HFFc6 (cell line): ENCODE data around the gene KIDINS220. TPM values are rescaled to one million over a fixed set of nuclear protein-coding genes. Genes with fewer than 3 reads are reported as not detected.
A peak's percentile ranks its signal among the peaks of the same experiment; 100 is the strongest.

Experiments used
- DNase-seq: peaks from one replicate; pipeline ENCODE4 v3.0.0-alpha.2; 2018
- H3K27ac Mint-ChIP-seq: 2 replicates; pipeline ENCODE4 v1.8.0; 2020; ENCODE audit warnings: mild to moderate bottlenecking, mixed read lengths
- H3K27me3 Mint-ChIP-seq: 2 replicates; pipeline ENCODE4 v1.8.0; 2021; ENCODE audit warnings: mild to moderate bottlenecking, moderate library complexity, mixed read lengths; ENCODE audit not compliant: insufficient read depth
- H3K36me3 Mint-ChIP-seq: 2 replicates; pipeline ENCODE4 v1.8.0; 2021; ENCODE audit warnings: low read depth, mixed read lengths
- H3K4me1 Mint-ChIP-seq: 2 replicates; pipeline ENCODE4 v1.8.0; 2020; ENCODE audit warnings: low read depth, mixed read lengths
- H3K4me3 Mint-ChIP-seq: 2 replicates; pipeline ENCODE4 v1.8.0; 2020; ENCODE audit warnings: mild to moderate bottlenecking, moderate library complexity, mixed read lengths
- H3K9me3 Mint-ChIP-seq: 2 replicates; pipeline ENCODE4 v1.8.0; 2020; ENCODE audit warnings: mild to moderate bottlenecking, mixed read lengths
- total RNA-seq, 6 experiments: library from RNA; stranded (reverse); fragmentation: NEBNext Ultra II Directional; extraction: Animal tissue kit (Norgen Biotek cat#: 25700); gene quantifications; 2 replicates in 1 of 6; 3 replicates in 5 of 6; pipeline ENCODE4 v1.2.3, GENCODE V29; 2021
- TF ChIP-seq, protein P1 (sequence below): fragments of 200-600 bp; sonication (generic); IDR thresholded peaks from 2 replicates; pipeline ENCODE4 v1.5.0; 2021; ENCODE audit warnings: antibody characterized with exemption, mild to moderate bottlenecking

Gene KIDINS220
- total RNA-seq, 6 experiments from 2014 or later = 34.5 to 42.2 (median 38.2) TPM

DNA sequence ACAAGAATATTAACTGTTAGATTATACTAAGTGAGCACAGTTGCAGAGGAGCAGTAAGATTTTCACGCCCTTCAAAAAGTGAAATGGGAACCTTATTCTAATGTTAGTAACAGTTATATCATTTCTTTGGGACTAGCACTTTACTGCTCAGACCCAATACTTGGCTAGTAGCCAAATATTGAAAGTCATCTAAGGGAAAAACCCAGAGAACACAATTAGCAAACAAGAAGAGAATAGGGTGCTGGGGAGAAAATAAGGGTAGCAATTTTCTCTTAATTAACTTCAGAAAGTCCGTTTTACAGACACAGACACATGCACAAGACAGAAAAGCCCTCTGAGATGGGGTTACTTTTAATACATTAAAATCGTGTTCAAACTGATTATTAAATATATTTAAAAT lies 83.8 kb downstream of the KIDINS220 start:
- H3K4me3 Mint-ChIP-seq = no peak overlapping the region
- no peaks in the 10 kb centered on the region; the same call in 1 of the 2 replicates for H3K27me3 Mint-ChIP-seq
- peaks cover 23% of the 10 kb centered on the region for H3K4me1 Mint-ChIP-seq
- no peak overlapping the region for H3K27ac Mint-ChIP-seq
- peaks cover 22% of the 10 kb centered on the region for H3K9me3 Mint-ChIP-seq
- H3K36me3 Mint-ChIP-seq = peaks cover 24% of the 10 kb centered on the region
- TF ChIP-seq, protein P1, sequence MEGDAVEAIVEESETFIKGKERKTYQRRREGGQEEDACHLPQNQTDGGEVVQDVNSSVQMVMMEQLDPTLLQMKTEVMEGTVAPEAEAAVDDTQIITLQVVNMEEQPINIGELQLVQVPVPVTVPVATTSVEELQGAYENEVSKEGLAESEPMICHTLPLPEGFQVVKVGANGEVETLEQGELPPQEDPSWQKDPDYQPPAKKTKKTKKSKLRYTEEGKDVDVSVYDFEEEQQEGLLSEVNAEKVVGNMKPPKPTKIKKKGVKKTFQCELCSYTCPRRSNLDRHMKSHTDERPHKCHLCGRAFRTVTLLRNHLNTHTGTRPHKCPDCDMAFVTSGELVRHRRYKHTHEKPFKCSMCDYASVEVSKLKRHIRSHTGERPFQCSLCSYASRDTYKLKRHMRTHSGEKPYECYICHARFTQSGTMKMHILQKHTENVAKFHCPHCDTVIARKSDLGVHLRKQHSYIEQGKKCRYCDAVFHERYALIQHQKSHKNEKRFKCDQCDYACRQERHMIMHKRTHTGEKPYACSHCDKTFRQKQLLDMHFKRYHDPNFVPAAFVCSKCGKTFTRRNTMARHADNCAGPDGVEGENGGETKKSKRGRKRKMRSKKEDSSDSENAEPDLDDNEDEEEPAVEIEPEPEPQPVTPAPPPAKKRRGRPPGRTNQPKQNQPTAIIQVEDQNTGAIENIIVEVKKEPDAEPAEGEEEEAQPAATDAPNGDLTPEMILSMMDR = no peak
- DNase-seq = no peak

DNA sequence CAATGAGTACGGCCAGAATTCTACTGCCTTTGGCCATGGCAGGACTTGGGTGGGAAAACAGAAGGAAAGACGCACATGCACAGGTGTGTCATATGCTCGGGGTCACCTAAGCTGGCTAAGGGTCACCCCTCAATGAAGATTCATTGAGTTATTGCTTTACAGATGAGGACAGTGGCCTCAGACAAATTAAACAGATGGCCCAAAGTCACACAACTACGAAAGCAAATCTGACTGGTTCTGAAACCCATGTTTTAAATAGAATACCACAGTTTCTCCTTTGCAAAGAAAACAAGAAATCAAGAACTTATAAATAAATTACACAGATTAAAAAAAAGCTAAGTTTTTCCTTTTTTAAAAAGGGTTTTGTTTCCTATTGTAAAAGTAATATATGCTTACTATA lies 85.0 kb downstream of the KIDINS220 start:
- Mint-ChIP-seq H3K4me3 (no peak overlapping the region), H3K36me3 (peaks cover 17% of the 10 kb centered on the region), H3K27ac (no peak overlapping the region), H3K4me1 (peaks cover 17% of the 10 kb centered on the region), H3K9me3 (peaks cover 9% of the 10 kb centered on the region), H3K27me3 (no peaks in the 10 kb centered on the region)
- TF ChIP-seq, protein P1 = no peak
- DNase-seq = no peak

DNA sequence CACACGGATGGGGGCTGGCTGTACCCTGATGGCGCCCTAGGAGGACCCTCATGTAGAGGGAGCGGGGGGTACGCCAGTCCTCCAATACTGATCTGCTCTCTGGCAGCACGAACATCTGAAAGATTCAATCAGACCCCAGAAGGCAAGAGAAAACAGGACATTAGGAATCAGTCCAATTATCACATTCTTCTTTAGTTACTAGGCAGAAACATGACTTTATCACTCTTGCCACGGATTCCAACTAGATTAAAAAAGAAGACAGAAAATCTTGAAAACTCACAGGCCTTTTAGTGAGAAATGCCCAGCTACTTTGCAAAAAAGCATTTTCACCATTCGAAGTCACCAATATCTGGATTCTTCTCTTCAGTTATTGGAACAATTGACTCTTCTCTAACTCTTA lies 87.2 kb downstream of the KIDINS220 start:
- Mint-ChIP-seq H3K9me3 (no peaks in the 10 kb centered on the region), H3K27ac (peak overlapping the region; percentile 26; the same call in 1 of the 2 replicates), H3K36me3 (no peaks in the 10 kb centered on the region), H3K4me3 (0 out of 2 replicates have a peak overlapping the region, but pooled peaks have one; percentile 10), H3K4me1 (peaks cover 19% of the 10 kb centered on the region), H3K27me3 (no peaks in the 10 kb centered on the region)
- TF ChIP-seq, protein P1 = no peak
- DNase-seq = peak; percentile 29

DNA sequence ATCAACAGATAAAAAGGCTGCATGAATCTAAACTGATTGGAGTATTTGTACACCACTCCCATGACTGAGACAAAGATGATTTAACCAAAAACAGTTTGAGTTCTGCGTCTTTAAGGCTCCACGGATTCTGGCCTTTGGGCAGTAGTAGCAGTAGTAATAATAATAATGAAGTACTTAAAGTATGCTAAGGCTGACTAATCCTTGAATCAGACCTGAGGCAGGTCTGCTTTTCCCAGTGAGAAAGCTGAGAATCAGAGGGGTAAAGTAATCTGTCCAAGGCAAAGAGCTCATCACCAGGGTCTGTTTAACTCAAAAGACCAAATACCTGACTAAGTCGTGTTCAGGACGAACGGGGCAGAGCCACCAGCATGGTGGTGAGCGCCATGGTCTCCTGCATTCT lies 94.2 kb downstream of the KIDINS220 start:
- TF ChIP-seq, protein P1 = no peak
- H3K27ac Mint-ChIP-seq = peak overlapping the region; percentile 58
- no peaks in the 10 kb centered on the region; the same call in 1 of the 2 replicates for H3K36me3 Mint-ChIP-seq
- no peaks in the 10 kb centered on the region for H3K9me3 Mint-ChIP-seq
- peak; percentile 16 for DNase-seq
- peaks cover 34% of the 10 kb centered on the region for H3K4me1 Mint-ChIP-seq
- H3K4me3 Mint-ChIP-seq = no peak overlapping the region
- H3K27me3 Mint-ChIP-seq = no peaks in the 10 kb centered on the region

DNA sequence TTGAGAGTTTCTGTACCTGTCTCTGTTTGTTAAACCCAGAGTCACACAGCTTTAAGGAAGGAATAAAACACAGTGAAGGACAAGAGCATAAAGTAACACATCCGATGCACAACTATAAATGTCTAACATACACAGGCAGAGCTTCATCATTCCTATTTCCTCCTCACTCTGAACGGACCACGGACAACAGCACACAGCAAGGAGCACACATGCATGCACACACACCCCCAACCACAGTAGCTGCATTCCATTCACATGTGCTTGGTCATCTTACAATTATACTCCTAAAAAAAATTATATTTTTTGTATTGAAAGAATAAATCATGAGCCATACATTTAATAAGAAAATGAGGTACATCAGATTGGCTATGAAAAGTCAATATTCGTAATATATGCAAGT lies 97.3 kb downstream of the KIDINS220 start:
- no peak overlapping the region for H3K27ac Mint-ChIP-seq
- peaks cover 45% of the 10 kb centered on the region for H3K4me1 Mint-ChIP-seq
- no peak for DNase-seq
- no peaks in the 10 kb centered on the region for H3K9me3 Mint-ChIP-seq
- H3K27me3 Mint-ChIP-seq = no peaks in the 10 kb centered on the region
- TF ChIP-seq, protein P1 = no peak
- H3K36me3 Mint-ChIP-seq = peaks cover 7% of the 10 kb centered on the region
- no peak overlapping the region for H3K4me3 Mint-ChIP-seq
